ENCODE data around the gene KNSTRN.

The KNSTRN gene

GRCh38 chr15:40335938-40336743, 46.4 kb upstream of the KNSTRN start:
- Histone ChIP-seq H3K4me1 (ENCODE audit: control insufficient read depth in 1 of 2, insufficient read depth in 1 of 2, low read depth in 1 of 2, low read length in 1 of 2) (peaks cover 48 to 72% of the 10 kb centered on the region in 2 experiments), H3K4me3 (ENCODE audit: low read depth in 1 of 2, low read length in 1 of 2) (no peak overlapping the region)
- TF ChIP-seq CTCF (IDR thresholded peaks at IDR 0.05), result no peak

GRCh38 chr15:40336744-40337122, 45.8 kb upstream of the KNSTRN start:
- H3K4me3 ChIP-seq (ENCODE audit: low read depth in 1 of 2, low read length in 1 of 2), result no peak overlapping the region
- no peaks in the 10 kb centered on the region for H3K36me3 ChIP-seq
- H3K9me3 ChIP-seq, result no peaks in the 10 kb centered on the region
- peaks cover 48 to 72% of the 10 kb centered on the region in 2 experiments for H3K4me1 ChIP-seq (ENCODE audit: control insufficient read depth in 1 of 2, insufficient read depth in 1 of 2, low read depth in 1 of 2, low read length in 1 of 2)
- TF ChIP-seq CTCF (IDR thresholded peaks at IDR 0.05), result peak; percentile 34
- H3K27ac ChIP-seq, result peak overlapping the region; percentile 2
- H3K27me3 ChIP-seq, result no peaks in the 10 kb centered on the region

More at GRCh38 chr15:40335938-40336743, 46.4 kb upstream of the KNSTRN start:
- H3K36me3 ChIP-seq, result peaks cover 4% of the 10 kb centered on the region
- no peaks in the 10 kb centered on the region for H3K27me3 ChIP-seq
- no peaks in the 10 kb centered on the region for H3K9me3 ChIP-seq
- peak overlapping the region; percentile 98 for H3K27ac ChIP-seq

GRCh38 chr15:40337597-40337996, 44.9 kb upstream of the KNSTRN start:
- peaks cover 44 to 63% of the 10 kb centered on the region in 2 experiments for H3K4me1 ChIP-seq (ENCODE audit: control insufficient read depth in 1 of 2, insufficient read depth in 1 of 2, low read depth in 1 of 2, low read length in 1 of 2)
- no peak for TF ChIP-seq CTCF (IDR thresholded peaks at IDR 0.05)
- no peaks in the 10 kb centered on the region for H3K36me3 ChIP-seq
- no peak overlapping the region for H3K27ac ChIP-seq
- no peaks in the 10 kb centered on the region for H3K27me3 ChIP-seq
- no peaks in the 10 kb centered on the region for H3K9me3 ChIP-seq
- H3K4me3 ChIP-seq (ENCODE audit: low read depth in 1 of 2, low read length in 1 of 2), result no peak overlapping the region

- TF ChIP-seq CTCF (IDR thresholded peaks at IDR 0.05), result peak; percentile 92
- H3K4me1 ChIP-seq (ENCODE audit: control insufficient read depth in 1 of 2, insufficient read depth in 1 of 2, low read depth in 1 of 2, low read length in 1 of 2), result peaks cover 39 to 58% of the 10 kb centered on the region in 2 experiments
- no peaks in the 10 kb centered on the region for H3K9me3 ChIP-seq
- H3K4me3 ChIP-seq (ENCODE audit: low read depth in 1 of 2, low read length in 1 of 2), result no peak overlapping the region
- no peaks in the 10 kb centered on the region for H3K27me3 ChIP-seq
- H3K27ac ChIP-seq, result no peak overlapping the region
- H3K36me3 ChIP-seq, result no peaks in the 10 kb centered on the region
Measured at GRCh38 chr15:40338041-40338657, 44.4 kb upstream of the KNSTRN start.

- Histone ChIP-seq H3K9me3 (no peaks in the 10 kb centered on the region), H3K36me3 (no peaks in the 10 kb centered on the region), H3K4me1 (ENCODE audit: control insufficient read depth in 1 of 2, insufficient read depth in 1 of 2, low read depth in 1 of 2, low read length in 1 of 2) (peaks cover 30 to 49% of the 10 kb centered on the region in 2 experiments), H3K27me3 (no peaks in the 10 kb centered on the region), H3K27ac (no peak overlapping the region), H3K4me3 (ENCODE audit: low read depth in 1 of 2, low read length in 1 of 2) (no peak overlapping the region)
- TF ChIP-seq CTCF (IDR thresholded peaks at IDR 0.05), result no peak
Measured at GRCh38 chr15:40338921-40339620, 43.5 kb upstream of the KNSTRN start.

All from neutrophil (primary cell).